HG03521 (cell line): ENCODE measurements around the gene WDR93.
A peak's percentile ranks its signal among the peaks of the same experiment; 100 is the strongest.

Experiments
- ATAC-seq: cut with Tn5 transposase; IDR thresholded peaks from one replicate; pipeline ENCODE4 v1.9.1; 2021; ENCODE audit warnings: mild to moderate bottlenecking, moderate library complexity; ENCODE audit not compliant: unreplicated experiment

Gene WDR93

DNA sequence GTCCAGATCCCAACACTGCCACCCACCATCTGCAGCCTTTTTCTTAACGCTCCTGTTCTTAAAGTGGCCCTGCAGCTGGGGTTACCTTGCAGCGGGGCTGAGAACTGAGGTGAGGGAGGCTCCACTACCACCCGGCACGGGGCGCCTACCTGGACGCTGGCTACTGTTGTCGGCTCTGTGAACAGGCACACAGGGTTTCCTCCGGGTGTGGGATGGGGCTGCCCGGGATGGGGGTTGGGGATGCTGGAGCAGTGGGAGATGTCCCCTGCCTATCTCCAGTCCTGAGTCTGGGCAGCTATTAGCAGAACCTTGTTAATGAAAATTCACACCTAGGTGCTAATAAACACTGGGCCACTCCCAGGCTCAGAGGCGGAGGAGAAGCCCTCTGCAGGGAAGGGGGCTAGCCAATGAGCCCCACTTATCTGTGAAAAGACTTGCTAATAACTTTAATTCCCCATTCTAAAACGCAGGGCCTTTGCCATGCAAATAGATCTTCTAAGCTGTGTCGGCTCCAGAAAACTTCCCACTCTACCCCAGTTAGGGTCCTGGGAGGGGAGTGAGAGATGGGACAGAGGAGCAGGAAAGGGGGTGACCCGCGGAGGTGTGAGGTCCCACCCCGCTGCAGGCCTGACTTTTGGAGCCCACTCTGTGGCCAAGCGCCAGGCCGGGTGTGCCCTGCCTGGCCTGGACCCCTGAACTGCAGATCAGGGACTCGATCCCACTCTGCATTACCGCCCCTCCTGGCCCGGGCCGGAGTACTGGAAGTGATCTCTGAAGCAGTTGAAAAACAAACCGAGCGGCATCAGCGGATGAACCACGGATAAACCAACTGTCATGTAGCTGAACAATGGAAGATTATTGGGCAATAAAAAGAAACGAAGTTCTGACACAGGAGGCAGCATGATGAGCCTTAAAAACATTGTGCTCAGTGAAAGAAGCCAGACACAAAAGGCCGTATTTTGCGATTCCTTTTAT is 57.4 kb downstream of the WDR93 start:
- ATAC-seq: no peak

DNA sequence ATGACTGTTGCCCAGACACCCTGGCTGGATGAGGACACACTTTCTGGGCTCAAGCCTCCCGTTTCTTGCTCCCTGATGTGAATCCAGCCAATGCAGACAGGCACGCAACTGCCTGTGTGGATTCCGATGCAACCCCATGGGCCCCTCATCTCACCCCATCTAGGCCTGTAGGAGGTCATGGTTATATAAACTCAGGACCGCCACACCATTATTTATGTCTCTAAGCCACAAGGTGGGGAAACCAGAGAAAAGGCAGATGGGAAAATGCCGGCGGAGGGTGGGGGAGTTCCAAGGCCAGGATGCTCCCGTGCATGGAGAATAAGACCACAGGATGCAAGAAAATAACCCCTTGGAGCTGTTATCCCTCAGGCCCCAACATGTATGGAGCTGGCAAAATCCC is 58.4 kb downstream of the WDR93 start:
- ATAC-seq: no peak

DNA sequence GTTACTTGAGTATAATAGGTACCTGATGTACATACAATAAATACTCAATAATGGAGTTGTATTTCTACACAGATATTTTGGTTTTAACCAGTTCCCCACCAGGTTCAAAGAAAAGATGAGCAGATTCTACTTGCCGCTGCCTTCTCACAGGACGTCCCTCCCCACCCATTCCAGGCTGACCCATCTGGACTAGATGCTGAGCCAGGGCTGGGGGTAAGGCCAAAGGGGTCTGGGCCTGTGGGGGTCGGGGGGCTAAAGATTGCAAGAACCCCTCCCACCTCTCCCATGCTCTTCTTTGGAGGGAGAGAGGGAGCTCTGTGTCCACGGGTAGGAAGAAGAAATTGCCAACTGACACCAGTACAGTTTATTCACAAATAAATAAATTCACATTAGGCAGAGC is 58.9 kb downstream of the WDR93 start:
- no peak for ATAC-seq

DNA sequence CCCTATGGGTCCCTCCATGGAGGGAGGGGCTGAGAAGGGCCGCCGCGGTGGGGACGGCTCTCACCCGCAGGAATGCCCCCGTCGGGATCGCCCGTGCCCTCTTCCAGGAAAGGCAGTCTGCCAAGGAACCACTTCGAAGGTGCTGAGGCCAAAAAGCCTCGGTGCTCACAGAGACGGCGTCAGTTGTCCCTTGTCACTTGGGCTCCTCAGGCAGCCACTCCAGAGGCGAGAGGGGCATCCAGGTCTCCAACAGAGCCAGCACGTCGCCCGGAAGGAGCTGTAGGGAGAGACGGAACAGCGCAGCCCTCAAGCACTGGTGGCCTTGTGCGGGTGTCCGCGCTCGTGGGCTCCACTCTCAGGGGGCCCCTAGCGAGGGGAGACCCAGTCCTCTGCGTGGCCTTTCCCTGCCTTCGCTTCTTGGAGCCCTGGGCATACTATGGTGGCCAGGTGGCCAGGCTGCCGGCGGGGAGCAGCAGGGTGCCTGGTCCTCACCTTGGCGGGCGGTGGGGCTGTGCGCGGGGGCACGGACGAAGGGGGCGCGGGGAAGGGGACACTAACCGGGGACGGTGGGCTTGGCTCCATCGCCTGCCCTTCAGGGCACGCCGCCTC is 59.4 kb downstream of the WDR93 start:
- ATAC-seq: peak; percentile 2

DNA sequence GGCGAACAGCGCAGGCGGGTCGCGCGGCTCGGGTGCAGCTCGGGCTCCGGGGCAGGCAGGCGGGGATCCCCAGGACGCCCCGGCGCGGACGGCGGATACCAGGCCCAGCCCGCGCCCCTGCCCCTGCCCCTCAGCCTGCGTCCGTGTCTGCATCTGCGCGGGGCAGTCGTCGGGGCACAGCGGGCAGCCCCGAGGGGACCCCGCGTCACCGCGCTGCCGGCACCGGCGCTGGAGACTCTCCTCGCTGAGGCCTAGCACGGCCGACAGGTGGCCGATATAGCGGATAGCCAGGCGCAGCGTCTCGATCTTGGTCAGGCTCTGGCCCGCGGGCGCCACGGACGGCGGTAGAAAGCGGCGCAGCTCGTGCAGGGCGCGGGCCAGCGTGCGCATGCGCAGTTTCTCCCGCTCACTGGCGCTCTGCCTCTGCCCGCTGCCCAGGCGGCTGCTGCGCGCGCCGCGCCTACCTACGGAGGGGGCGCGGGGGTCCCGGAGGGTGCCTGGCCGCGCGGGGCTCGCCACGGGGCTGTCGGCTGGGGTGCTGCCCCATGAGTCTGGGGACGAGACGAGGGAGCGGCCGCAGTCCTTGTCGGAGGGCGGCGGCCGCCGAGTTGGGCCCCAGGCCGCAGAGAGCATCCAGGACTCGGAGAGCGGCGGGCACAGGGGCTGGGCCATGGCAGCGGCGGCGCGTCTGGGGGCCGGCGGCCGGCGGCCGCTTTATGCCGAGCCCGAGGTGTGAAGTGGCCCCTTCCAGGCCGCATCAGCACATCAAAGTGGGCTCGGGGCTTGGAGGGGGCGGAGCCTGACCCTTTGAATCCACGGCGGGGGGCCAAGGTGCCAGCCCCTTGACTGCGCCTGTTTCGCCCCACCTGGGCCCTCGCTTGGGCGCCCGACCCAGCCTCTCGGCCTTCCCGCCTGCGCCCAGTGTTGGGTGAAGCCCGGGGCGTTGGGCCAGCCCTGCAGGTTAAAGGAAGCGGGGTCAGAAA is 60.2 kb downstream of the WDR93 start, which contains the start of gene MESP1:
MESP1 (minus strand) TSS at position 690 of the 983 bp plus-strand sequence; CDS start at position 672, 18 bp downstream.
- peak; percentile 94 for ATAC-seq

DNA sequence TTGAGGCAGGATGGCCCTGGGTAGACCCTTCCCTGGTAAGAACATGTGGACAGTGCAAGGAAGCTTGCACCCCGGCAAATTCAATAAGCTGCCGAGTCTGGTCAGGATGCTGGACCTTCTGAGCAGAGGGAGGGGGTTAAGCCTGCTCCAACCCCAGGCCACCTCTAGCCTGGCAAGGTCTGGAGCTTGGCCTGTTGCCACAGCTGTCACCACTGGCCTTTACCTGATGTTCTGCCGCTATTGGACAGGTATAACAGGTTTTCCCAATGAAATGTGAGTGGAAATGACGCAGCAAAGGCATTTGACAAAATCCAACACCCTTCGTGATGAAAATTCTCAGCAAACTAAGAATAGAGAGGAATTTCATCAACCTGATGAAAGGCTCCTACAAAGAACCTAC is 61.1 kb downstream of the WDR93 start:
- ATAC-seq: no peak

DNA sequence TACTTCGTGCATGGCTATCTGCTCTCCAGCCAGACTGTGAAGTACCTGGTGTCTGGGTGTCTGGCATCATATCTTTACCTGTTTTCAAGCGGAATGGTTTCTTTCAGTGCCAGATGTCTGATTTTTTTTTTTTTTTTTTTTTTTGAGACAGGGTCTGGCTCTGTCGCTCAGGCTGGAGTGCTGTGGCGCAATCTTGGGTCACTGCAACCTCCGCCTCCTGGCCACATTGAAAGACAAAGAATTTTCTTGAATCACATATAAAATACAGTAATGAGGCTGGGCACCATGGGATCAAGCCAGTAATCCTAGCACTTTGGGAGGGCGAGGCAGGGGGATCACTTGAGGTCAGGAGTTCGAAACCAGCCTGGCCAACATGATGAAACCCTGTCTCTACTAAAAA is 63.2 kb downstream of the WDR93 start:
- no peak for ATAC-seq

DNA sequence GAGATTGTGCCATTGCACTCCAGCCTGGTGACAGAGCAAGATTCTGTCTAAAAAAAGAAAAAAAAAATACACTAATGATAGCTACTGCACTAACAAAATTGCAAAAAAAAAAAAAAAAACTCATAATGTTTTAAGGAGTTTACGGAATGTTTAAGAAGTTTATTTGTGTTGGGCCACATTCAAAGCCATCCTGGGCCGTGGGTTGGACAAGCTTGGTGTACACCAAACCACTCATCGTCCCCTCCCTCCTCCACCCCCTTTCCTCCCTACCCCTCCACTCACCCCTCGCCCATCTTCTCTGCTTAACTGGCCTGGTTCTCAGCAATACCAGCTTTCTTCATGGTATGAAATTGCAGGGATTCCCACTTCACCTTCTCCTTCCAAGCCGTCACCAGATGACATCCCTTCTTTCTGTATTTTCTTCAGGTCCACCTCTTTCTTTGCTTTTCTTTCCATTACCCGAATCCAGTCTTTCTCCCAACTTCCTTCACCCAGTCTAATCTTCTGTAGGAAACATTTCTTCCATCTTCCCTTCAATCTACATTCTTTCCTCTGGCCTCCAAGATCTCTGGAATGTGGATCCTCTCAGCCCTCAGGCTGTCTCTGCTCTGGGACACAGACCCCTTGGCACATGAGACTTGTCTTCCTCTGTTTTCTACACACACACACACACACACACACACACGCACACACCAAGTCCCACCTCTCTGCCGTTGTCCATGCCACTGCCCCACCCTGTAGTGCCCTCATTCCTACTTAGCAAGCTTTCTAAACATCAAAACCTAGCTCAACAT is 63.9 kb downstream of the WDR93 start:
- ATAC-seq: no peak

DNA sequence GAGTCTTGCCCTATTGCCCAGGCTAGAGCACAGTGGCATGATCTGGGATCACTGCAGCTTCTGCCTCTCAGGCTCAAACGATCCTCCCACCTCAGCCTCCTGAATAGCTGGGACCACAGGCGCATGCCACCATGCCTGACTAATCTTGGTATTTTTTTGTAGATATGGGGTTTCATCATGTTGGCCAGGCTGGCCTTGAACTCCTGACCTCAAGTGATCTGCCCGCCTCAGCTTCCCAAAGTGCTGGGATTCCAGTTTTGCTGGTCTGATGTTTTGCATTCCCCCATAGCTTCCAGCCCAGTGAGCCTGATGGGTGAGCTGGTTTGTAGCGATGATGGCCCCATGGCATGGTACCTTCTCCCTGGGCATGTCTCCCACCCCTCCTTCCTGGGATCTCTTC is 65.1 kb downstream of the WDR93 start:
- ATAC-seq: no peak

DNA sequence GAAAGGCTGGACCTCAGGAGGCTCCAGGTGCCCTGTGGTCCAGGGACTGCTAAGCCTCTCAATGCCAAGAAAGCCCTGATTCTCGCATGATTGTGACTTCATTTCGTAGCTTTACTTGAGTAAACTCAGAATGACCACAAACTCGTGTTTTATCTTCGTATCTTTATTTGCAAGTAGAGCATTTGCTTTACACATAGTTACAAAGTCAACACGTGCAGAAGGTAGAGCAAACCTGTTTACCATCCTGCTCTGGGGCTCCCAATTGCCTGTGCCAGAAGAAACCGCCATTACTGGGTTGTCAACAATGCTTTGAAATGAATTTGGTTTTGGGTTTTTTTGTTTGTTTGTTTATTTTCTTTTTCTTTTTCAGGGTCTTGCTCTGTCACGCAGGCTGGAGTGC is 66.3 kb downstream of the WDR93 start:
- ATAC-seq: no peak

DNA sequence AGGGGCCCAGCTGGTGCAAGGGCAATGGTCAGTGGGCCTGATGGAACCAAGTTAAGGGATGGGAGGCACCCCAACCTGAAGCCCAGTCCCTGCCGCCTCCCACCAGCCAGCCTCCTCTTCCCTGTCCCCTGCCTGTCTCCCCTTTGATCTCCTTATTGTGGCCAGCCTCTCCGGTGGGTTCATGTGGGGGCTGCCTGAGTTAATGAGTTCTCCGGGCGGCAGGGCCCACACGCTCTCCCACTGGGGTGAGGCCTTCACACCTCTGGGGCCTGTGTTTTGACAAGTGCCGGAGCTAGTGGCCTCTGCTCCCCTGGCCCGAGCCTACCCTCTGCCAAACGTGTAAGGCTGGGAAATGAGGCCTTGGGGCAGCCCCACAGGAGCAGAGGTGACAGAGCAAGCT is 67.7 kb downstream of the WDR93 start:
- no peak for ATAC-seq

DNA sequence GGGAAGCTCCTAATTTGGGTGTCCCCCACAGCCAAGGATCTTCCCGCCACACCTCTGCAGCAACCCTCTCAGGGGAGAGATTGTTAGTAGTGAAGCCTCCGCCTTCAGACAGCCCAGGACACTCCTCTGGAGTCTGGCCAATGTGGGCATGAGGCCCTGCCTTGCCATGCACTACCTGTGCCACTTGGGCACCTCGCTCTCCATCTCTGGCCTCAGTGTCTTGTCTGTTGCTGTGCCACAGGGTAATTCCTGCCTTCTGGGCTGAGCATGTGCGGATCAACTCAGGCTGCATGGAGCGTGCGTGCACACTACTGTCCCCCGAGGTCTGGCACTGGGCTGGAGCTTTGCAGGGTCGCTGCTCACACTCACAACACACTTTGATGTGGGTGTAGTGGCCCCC is 68.4 kb downstream of the WDR93 start:
- ATAC-seq: no peak

DNA sequence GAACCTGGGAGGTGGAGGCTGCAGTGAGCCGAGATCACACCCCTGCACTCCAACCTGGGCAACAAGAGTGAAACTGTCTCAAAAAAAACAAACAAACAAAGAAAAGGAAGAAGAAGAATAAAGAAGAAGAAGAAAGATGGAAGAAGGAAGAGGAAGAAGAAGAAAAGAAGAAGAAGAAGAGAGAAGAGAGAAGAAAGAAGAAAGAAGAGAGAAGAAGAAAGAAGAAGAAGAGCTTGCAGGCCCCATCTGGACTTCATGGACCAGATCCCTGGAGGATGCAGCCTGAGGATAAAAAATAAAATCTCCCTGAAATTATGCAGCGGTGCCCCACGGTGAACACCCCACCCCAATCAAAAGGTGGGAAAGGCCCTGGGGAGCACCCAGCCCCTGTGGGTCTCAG is 69.2 kb downstream of the WDR93 start:
- no peak for ATAC-seq

DNA sequence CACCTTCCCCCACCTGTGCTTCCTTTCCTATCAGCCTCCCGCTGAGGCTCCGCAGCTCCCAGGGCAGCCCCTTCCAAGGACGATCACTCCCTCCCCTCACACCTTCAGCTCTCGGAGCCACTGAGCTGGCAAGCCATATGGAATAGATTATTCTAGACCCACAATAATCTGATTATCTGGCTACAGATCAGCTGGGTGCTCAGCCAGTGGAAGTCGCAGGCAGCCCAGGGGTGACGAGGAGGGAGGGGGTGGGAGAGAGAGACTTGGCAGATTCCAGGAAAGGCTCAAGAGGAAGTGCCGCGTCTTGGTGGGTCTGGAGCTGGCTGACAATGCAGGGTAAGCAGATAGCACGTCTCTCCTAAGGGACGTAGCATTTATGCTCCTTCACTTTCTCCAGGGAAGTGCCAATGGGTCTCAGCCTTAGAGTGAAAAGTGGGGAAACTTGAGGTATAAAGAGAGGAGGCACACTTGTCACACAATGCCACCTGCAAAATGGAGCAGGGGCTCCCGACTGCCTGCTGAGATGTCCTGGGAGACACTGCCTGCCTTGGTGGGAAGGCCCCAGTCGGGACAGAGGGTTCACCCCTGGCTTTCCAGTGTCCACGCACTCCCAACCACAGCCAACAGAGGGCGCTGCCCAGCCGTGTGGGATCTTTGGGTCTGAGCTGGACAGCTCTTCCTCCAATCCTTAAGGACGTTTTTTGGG is 69.8 kb downstream of the WDR93 start:
- no peak for ATAC-seq

DNA sequence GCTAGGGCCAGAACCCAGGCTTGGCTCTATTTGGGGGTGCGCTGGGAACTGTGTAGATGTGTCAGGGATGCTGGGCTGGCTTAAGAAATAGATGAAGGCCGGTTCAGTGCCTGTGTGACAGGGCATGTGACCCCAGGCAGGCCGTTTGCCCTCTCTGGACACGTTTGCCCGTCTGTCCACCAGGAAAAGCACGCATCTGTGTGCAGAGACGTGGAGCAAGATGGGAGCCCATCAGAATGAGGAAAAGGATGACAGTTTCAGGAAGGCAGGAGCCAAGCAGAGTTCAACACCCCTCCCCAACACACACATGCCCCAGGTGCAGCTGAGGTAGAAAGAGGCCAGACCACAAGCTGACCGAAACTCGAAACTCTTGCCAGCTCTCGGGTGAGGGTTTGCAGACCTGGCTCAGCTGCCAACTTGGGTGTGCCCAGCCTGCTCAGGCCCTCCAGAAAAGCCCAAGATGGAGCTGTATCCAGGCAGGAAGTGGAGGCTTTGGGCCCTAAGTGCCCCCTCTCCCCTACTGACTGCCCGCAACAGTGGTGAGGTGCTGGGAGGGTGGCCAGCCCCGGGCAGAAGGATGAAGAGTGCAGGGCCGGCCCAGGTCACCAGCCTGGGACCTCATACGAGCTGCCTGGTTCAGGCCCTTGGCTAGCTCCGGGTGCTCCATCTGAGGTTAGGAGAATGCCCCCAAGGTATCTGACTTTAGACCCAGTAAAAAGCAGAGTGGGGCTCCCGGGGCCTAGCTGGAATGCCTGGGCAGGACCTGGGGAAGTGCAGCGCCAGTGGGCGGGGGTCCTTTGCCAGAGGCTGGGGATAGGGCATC is 70.6 kb downstream of the WDR93 start:
- ATAC-seq: no peak

DNA sequence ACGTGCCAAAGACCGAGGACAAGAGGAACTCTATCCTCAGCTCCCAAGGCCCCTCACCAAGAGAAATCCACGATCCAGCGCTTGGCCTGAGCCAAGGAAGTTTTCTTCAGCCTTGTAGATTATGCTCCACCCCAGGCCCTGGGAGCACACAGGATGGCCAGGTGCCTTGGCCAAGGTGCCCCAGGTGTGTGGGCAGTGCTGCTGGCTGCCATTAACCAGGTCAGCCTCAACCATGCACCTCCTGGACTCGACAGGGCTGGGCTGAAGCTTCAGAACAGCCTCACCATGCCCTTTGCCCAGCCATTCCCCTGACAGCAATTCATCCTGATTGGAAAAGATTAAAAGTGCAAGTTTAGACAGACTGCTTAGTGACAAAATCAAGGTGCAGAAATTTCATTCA is 71.3 kb downstream of the WDR93 start:
- ATAC-seq: no peak

DNA sequence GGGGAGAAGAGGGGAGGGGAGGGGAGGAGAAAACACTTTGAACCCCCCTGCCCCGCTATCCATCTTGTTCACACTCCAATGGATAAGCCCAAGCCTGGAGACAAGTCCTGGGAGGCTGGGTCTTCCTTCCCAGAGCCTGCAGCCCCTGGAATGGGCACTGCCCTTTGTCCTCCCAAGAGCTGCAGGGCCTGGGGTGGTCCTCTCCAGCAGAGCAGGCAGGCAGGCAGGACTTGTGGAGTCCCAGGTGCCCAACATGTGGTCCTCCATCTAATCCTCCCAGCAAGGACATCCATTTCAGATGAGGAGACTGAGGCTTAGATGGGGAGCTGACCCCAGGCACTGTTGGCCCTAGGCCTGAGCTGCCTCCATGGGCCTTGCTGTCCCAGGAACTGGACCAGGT is 75.1 kb downstream of the WDR93 start:
- ATAC-seq: no peak

DNA sequence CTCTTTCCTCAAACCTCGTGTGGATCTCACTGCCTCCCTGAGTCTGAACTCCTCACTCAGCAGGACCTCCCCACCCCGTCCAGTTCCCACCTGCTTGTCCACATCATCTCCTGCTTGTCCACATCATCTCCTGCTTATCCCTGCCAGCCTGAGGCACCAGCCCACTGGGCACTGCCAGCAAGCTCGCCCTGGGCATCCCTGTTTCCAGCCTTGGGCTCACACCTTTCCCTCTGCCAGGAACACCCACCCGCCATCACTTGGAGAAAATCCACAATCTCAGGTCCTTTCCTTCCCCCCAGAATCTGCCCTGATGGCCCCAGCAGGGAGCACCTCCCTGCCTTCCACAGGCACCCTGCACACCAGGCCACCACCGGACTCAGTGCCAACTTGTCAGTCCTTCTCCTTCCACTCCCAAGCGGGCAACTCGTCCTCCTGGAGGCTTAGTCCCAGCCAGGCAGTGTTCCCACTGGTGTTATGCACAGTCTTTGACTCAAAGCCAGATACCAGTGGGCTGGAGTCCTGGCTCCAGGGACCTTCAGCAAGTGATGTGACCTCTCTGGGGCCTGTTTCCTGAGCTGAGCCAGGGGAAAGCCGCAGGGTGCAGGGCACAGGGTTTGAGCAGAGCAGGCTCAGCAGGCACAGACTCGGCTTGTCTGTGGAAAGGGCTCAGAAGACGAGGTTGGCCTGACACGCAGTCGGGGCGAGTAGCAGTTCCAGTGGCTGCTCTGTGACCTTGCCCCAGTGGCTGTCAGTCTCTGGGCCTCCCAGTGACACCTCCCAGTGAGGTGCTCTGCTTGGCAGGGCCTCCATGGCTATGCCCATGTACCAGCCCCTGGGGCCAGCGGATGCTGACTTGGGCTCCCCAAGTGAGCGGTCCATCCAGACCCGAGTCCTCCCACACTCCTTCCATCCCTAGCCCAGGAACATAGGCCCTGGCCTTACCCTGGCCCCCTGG is 76.0 kb downstream of the WDR93 start:
- ATAC-seq: no peak
